GM18867 (cell line): ENCODE data around the gene AOAH.

Source experiments
- ATAC-seq: cut with Tn5 transposase; IDR thresholded peaks from one replicate; pipeline ENCODE4 v1.9.1; 2021; ENCODE audit warnings: mild to moderate bottlenecking, moderate library complexity; ENCODE audit not compliant: unreplicated experiment

AOAH gene

GRCh38 chr7:36565792-36566356 is 158.4 kb downstream of the AOAH start:
- no peak for ATAC-seq

- ATAC-seq, result no peak
Measured at GRCh38 chr7:36564489-36564888, 159.8 kb downstream of the AOAH start.

GRCh38 chr7:36563706-36564327 is 160.5 kb downstream of the AOAH start:
- ATAC-seq, result no peak

- ATAC-seq, result no peak
Measured at GRCh38 chr7:36562121-36562520, 162.2 kb downstream of the AOAH start.

- ATAC-seq, result no peak
Measured at GRCh38 chr7:36549029-36549428, 175.3 kb downstream of the AOAH start.

GRCh38 chr7:36547416-36547815 is 176.9 kb downstream of the AOAH start:
- ATAC-seq, result no peak

- no peak for ATAC-seq
Measured at GRCh38 chr7:36546331-36546730, 178.0 kb downstream of the AOAH start.

- no peak for ATAC-seq
Measured at GRCh38 chr7:36545291-36545690, 179.0 kb downstream of the AOAH start.

- ATAC-seq, result no peak
Measured at GRCh38 chr7:36538126-36538525, 186.2 kb downstream of the AOAH start.

GRCh38 chr7:36535866-36536664 is 188.2 kb downstream of the AOAH start:
- ATAC-seq, result no peak

GRCh38 chr7:36533717-36534116 is 190.6 kb downstream of the AOAH start:
- ATAC-seq, result no peak

- ATAC-seq, result no peak
Measured at GRCh38 chr7:36532981-36533499, 191.3 kb downstream of the AOAH start.

- ATAC-seq, result no peak
Measured at GRCh38 chr7:36531951-36532350, 192.3 kb downstream of the AOAH start.

- ATAC-seq, result no peak
Measured at GRCh38 chr7:36530456-36530855, 193.8 kb downstream of the AOAH start.

- no peak for ATAC-seq
Measured at GRCh38 chr7:36527549-36527913, 196.8 kb downstream of the AOAH start.

- ATAC-seq, result peak; percentile 82
Measured at GRCh38 chr7:36526863-36527548, 197.3 kb downstream of the AOAH start.

- ATAC-seq, result no peak
Measured at GRCh38 chr7:36523371-36524101, 200.8 kb downstream of the AOAH start.

GRCh38 chr7:36522453-36523007 is 201.8 kb downstream of the AOAH start:
- ATAC-seq, result no peak

- no peak for ATAC-seq
Measured at GRCh38 chr7:36521911-36522310, 202.4 kb downstream of the AOAH start.

- ATAC-seq, result no peak
Measured at GRCh38 chr7:36521133-36521532, 203.2 kb downstream of the AOAH start.
